Measurements from ENCODE around the gene SYTL5.

The SYTL5 gene

GRCh38 chrX:38089173-38089982 lies 83.0 kb downstream of the SYTL5 start:
- no peak for DNase-seq (ENCODE audit: low read depth)

DNA sequence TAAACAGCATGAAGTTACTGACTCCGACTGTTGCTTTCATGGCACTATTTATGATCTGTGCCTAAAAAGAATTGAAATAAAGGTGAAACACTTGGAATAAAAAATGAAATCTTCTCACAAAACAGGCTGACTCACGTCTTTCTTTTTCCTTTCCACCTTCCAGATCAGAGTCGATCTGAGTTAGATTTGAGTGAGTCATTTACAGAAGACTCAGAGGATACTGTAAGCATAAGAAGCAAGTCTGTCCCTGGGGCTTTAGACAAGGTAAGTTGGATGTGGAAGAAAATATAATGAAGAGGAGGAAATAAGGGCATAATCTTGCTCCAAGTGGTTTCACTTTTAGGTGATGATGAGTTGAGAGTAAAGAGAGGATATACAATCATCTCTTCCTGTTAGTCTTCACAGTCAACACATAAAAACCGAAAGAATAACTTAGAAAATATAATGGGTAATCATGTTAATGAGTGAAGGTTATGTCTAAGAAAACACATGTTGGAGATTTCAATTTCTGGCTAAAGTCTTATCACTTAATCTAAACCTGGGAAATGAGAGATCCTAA lies 89.7 kb downstream of the SYTL5 start:
- DNase-seq (ENCODE audit: low read depth) = no peak

GRCh38 chrX:38099688-38100087 lies 93.3 kb downstream of the SYTL5 start:
- DNase-seq (ENCODE audit: low read depth) = no peak

GRCh38 chrX:38102240-38102639 lies 95.9 kb downstream of the SYTL5 start:
- no peak for DNase-seq (ENCODE audit: low read depth)

GRCh38 chrX:38102875-38103274 lies 96.5 kb downstream of the SYTL5 start:
- no peak for DNase-seq (ENCODE audit: low read depth)

DNA sequence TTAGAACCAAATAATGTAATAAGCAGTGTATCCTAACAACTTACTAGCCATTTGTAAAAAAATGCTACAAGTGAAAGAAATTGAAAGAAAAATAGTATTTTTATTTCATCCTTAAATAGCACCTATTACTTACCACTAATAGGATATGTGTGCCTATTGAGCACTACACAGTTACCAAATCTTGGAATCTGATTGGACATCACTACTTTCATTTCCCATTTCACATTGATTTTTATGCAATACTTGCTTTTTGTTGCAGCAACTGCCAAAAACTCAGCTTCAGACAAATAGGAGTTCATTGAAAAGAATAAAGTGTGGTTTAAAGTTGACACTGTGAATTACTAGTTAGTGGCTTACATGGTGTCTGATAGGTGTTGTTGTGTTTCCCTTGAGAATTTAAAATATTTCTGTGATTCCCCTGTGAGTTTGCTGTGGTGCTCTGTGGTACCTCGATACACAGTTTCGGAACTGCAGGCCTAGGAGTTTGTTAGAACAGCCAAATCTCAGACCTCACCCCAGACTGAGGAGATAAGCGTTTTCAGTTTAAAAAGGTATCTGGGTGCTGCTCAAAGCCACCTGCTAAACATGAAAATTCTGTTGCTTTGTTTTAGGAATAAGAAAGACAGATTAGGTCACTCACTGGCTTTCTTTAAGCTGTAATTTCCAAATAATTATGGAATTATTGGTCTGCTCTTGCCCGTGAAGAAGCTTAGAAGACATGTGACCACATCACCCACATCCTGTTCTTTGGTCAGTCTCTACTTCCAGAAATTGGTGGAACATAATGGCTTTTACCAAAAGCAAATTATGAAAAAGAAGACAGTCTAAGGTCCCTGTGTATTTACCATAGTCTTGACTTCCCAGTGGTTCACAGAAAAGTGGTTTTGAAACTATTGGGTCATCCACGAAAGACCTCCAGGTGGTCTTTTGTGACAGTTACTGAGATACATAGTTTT lies 97.8 kb downstream of the SYTL5 start:
- no peak for DNase-seq (ENCODE audit: low read depth)

GRCh38 chrX:38105216-38105725 lies 98.9 kb downstream of the SYTL5 start:
- DNase-seq (ENCODE audit: low read depth) = no peak

GRCh38 chrX:38106991-38107655 lies 100.8 kb downstream of the SYTL5 start:
- DNase-seq (ENCODE audit: low read depth) = no peak

DNA sequence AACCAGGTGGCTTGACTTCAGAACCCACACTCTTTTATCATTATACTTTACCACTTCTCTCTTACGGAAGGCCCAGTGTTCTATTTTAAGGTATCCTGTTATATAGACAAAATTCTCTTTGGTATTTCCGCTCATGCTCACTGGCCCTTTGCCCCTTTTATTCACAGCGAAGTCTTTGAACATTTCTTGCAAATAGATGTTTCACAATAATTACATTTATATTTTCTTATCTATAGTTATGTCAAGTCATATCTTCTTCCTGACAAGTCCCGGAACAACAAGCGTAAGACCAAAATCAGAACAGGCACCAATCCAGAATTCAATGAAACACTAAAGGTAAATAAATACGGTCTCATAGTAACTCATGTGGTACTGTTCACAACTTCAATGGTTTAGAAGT lies 102.0 kb downstream of the SYTL5 start:
- no peak for DNase-seq (ENCODE audit: low read depth)

- no peak for DNase-seq (ENCODE audit: low read depth)
Observed at GRCh38 chrX:38109042-38109898, 102.9 kb downstream of the SYTL5 start.

DNA sequence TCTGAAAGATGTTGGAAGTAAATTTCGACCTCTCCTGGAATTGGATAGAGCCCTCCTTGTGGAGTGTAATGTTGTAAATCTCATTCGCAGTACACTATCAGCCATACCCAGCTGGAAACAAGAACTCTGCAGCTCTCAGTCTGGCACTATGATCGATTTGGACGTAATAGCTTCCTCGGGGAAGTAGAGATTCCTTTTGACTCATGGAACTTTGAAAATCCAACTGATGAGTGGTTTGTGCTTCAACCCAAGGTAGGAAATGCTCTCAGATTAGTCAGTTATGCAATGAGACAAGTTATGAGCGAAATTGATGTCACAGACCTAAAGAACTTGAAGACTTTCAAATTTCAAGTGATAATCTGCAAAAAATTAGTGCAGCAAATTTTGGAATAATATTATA lies 103.9 kb downstream of the SYTL5 start:
- no peak for DNase-seq (ENCODE audit: low read depth)

DNA sequence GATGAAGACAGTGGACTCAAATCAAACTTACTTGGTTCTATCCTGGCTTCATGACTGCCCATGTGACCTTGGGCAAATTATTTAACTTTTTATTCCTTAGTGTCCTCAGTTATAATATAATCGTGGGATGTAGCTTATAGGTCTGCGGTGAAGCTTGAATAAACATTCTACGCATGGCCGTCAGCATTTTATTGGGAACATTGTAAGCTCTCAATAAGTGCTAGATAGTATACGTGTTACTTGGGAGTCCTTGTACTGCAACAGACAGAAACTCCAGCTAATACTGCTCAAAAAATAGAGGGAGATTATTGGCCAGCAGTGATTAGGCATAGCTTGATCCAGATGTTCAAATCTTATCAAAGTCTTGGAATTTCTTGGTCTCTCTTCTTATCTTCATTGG lies 104.8 kb downstream of the SYTL5 start:
- DNase-seq (ENCODE audit: low read depth) = no peak

DNA sequence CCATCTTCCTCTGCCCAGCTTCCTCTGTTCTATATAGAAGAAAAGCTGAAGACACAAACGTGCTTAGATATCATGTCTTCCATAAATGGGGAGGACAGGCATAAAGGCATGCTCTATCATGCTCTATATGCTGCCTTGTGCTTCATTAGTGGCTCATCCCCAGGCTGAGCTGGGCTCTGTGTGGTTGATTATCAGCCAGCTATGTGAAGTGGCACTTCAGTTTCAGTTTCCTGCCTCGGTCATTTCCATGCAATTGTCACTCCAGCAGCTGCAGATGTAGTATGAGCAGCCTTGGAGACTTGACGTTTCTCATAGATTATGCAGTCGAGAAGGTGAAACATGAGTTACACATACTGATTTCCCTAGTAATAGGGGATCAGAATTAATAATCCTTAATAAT lies 106.2 kb downstream of the SYTL5 start:
- DNase-seq (ENCODE audit: low read depth) = no peak

GRCh38 chrX:38116706-38117105 lies 110.4 kb downstream of the SYTL5 start:
- no peak for DNase-seq (ENCODE audit: low read depth)

GRCh38 chrX:38117485-38117884 lies 111.1 kb downstream of the SYTL5 start:
- no peak for DNase-seq (ENCODE audit: low read depth)

DNA sequence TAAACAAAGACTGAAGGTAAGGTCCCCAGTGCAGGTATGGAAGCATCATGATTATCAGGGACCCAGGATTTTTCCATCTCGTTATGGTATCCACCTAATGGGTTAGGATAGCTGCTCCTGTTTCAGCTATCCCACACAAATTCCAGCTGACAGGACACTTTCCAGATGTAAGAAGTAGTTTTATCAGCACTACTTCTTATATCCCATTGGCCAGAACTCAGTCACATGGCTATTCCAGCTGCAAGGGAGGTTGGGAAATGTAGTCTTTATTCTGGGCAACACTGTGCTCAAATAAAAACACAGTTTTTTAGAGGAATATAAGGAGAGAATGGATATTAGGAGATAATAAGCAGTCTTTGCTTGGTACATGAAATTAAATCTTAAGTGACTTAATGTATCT lies 117.6 kb downstream of the SYTL5 start:
- DNase-seq (ENCODE audit: low read depth) = no peak

DNA sequence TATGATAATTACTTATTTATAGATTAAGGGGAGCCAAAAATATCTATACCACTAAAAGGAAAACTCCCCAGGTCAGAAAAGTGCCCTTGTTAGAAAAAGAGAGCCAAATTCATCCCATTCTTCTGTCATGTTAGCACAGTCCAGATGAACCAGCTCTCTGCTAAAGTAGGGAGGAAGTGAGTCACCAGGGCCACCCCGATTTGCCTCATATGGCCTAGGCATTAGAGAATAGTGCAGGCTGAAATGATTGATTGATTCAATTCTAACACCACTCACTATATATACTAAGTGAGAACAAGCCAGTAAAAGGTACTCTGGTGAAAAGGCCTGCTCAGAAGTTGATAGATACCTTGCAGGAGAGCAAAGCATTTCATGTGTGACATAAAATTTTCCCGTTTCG lies 119.8 kb downstream of the SYTL5 start:
- no peak for DNase-seq (ENCODE audit: low read depth)

- no peak for DNase-seq (ENCODE audit: low read depth)
Observed at GRCh38 chrX:38127961-38128360, 121.6 kb downstream of the SYTL5 start.

DNA sequence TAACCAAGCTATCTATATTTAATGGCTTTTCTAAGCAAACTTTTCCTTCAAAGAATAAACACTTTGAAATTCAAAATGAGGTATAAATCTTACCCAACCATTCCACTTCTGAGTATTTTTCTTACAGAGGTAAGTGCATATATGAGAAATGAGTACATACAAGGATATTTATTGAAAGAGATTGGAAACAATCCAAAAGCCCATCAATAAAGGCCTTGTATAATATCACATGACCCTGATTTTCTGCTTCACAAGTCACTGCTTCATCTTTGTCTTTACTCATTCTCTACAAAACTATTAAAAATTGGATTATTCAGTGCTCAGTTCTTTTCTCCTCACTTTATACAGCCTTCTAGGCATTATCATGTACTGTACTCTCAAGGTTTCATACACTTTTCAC lies 123.0 kb downstream of the SYTL5 start:
- no peak for DNase-seq (ENCODE audit: low read depth)

DNA sequence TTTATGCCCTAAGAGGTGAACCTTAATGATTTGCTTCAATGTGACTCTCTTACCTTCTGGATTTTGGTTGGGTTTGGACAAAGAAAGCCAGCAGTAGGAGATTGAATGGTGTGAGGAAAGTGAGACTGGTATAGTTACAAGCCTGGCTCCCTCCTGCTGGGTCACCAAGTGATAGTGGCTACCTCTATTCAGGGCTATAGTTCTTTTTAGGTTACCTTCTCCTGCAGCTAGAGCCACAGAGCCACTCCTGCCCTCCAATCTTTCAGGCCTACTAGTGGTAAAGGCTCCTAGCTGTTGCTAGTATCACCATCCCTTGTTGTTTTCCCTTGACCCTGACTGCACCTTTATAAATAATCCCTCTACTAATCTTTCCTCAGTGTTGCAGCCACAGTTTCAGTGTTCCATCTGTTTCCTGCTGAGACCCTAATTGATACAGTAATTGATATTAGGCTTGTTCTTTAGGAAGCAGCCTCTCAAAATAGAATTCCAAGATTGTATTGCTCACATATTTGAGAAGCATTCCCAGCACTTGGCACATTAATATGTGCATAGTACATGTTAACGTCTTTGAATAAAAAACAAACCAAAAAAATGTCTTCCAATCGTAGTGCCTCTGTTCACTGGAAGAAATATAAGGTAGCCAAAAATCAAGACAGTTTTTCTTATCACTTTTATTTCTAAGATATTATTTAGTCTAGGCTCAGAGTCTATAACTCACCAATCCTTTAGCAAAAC lies 132.0 kb downstream of the SYTL5 start:
- DNase-seq (ENCODE audit: low read depth) = no peak

Measured in T follicular helper cell (primary cell).